ENCODE data around the gene SH3BGR. TPM values are rescaled to one million over a fixed set of nuclear protein-coding genes. Genes with fewer than 3 reads are reported as not detected.
"Not testable (repeated sequence)": the region's sequence is repeated elsewhere in the genome, so short reads cannot be mapped to it uniquely, and the experiment has no call there.

SH3BGR gene
- 5.0 and 13.7 TPM in 2 replicates for total RNA-seq

GRCh38 chr21:39451332-39452206, at the start of gene SH3BGR:
Gene SH3BGR (plus strand): TSS chr21:39451970. CDS start chr21:39452097, 127 bp downstream.
- no peak for TF ChIP-seq CTCF (IDR thresholded peaks at IDR 0.05; ENCODE audit: insufficient read depth, low read length, severe bottlenecking)
- Histone ChIP-seq H3K4me3 (ENCODE audit: low read depth, low read length) (peak within 1 kb of the TSS; percentile 7), H3K27me3 (ENCODE audit: control insufficient read depth, insufficient read depth, low read length) (no peaks in the 10 kb centered on the region), H3K36me3 (ENCODE audit: control insufficient read depth, insufficient read depth, low read length) (no peaks in the 10 kb centered on the region)
- DNase-seq (ENCODE audit: low read depth) (peak; percentile 9), FAIRE-seq (no peak)

- H3K36me3 ChIP-seq (ENCODE audit: control insufficient read depth, insufficient read depth, low read length): no peaks in the 10 kb centered on the region
- no peak overlapping the region for H3K4me3 ChIP-seq (ENCODE audit: low read depth, low read length)
- no peak for TF ChIP-seq CTCF (IDR thresholded peaks at IDR 0.05; ENCODE audit: insufficient read depth, low read length, severe bottlenecking)
- H3K27me3 ChIP-seq (ENCODE audit: control insufficient read depth, insufficient read depth, low read length): no peaks in the 10 kb centered on the region
- FAIRE-seq (no peak), DNase-seq (ENCODE audit: low read depth) (no peak)
Measured at GRCh38 chr21:39406065-39406464, 45.7 kb upstream of the SH3BGR start.

- DNase-seq (ENCODE audit: low read depth); FAIRE-seq; H3K4me3 ChIP-seq (ENCODE audit: low read depth, low read length); H3K27me3 ChIP-seq (ENCODE audit: control insufficient read depth, insufficient read depth, low read length); H3K36me3 ChIP-seq (ENCODE audit: control insufficient read depth, insufficient read depth, low read length): not testable (repeated sequence)
Measured at GRCh38 chr21:39419204-39419603, 32.6 kb upstream of the SH3BGR start.

GRCh38 chr21:39422527-39423241, 29.1 kb upstream of the SH3BGR start:
- Histone ChIP-seq H3K4me3 (ENCODE audit: low read depth, low read length) (no peak overlapping the region), H3K36me3 (ENCODE audit: control insufficient read depth, insufficient read depth, low read length) (no peaks in the 10 kb centered on the region), H3K27me3 (ENCODE audit: control insufficient read depth, insufficient read depth, low read length) (no peaks in the 10 kb centered on the region)
- DNase-seq (ENCODE audit: low read depth) (peak; percentile 11), FAIRE-seq (no peak)
- no peak for TF ChIP-seq CTCF (IDR thresholded peaks at IDR 0.05; ENCODE audit: insufficient read depth, low read length, severe bottlenecking)

- TF ChIP-seq CTCF (IDR thresholded peaks at IDR 0.05; ENCODE audit: insufficient read depth, low read length, severe bottlenecking): no peak
- peak; percentile 3 for DNase-seq (ENCODE audit: low read depth)
- H3K36me3 ChIP-seq (ENCODE audit: control insufficient read depth, insufficient read depth, low read length): no peaks in the 10 kb centered on the region
- no peak overlapping the region for H3K4me3 ChIP-seq (ENCODE audit: low read depth, low read length)
- FAIRE-seq: no peak
- no peaks in the 10 kb centered on the region for H3K27me3 ChIP-seq (ENCODE audit: control insufficient read depth, insufficient read depth, low read length)
Measured at GRCh38 chr21:39429445-39429844, 22.3 kb upstream of the SH3BGR start.

- no peak for TF ChIP-seq CTCF (IDR thresholded peaks at IDR 0.05; ENCODE audit: insufficient read depth, low read length, severe bottlenecking)
- no peak for FAIRE-seq
Measured at GRCh38 chr21:39430016-39430415, 21.8 kb upstream of the SH3BGR start.

More at GRCh38 chr21:39430016-39430415, 21.8 kb upstream of the SH3BGR start:
- Histone ChIP-seq H3K27me3 (ENCODE audit: control insufficient read depth, insufficient read depth, low read length) (no peaks in the 10 kb centered on the region), H3K4me3 (ENCODE audit: low read depth, low read length) (no peak overlapping the region), H3K36me3 (ENCODE audit: control insufficient read depth, insufficient read depth, low read length) (no peaks in the 10 kb centered on the region)
- no peak for DNase-seq (ENCODE audit: low read depth)

Measured in bronchial epithelial cell (primary cell).